Neutrophil (primary cell): Measurements from ENCODE around the gene GDF11.

Source experiments
- H3K27ac ChIP-seq: fragments of 200-600 bp; sonication (generic); 2 replicates; pipeline ENCODE4 v1.5.1; 2016; ENCODE audit warnings: mild to moderate bottlenecking, moderate library complexity
- H3K27me3 ChIP-seq: fragments of 200-600 bp; sonication (generic); 2 replicates; pipeline ENCODE4 v1.6.0; 2016; ENCODE audit warnings: mild to moderate bottlenecking
- H3K36me3 ChIP-seq: fragments of 200-600 bp; sonication (generic); 2 replicates; pipeline ENCODE4 v1.5.1; 2017
- H3K4me1 ChIP-seq, 2 experiments: fragments of 200-600 bp in 1 of 2; sonication (generic) in 1 of 2; 1 replicate in 1 of 2; 2 replicates in 1 of 2; pipeline versions ENCODE4 v1.5.1 to v1.6.1; 2013 to 2016; ENCODE audit warnings: low read depth in 1 of 2, low read length in 1 of 2, mild to moderate bottlenecking in 1 of 2, moderate library complexity in 1 of 2; ENCODE audit not compliant: control insufficient read depth in 1 of 2, insufficient read depth in 1 of 2
- H3K4me3 ChIP-seq, 2 experiments: fragments of 200-600 bp in 1 of 2; sonication (generic) in 1 of 2; 1 replicate in 1 of 2; 2 replicates in 1 of 2; pipeline ENCODE4 v1.5.1; 2013 to 2016; ENCODE audit warnings: low read depth in 1 of 2, low read length in 1 of 2, mild to moderate bottlenecking in 1 of 2, moderate library complexity in 1 of 2
- H3K9me3 ChIP-seq: fragments of 200-600 bp; sonication (generic); 2 replicates; pipeline ENCODE4 v1.5.1; 2016
- CTCF ChIP-seq: fragments of 200-600 bp; sonication (generic); IDR thresholded peaks from 2 replicates; pipeline ENCODE4 v1.5.1; 2016; ENCODE audit warnings: antibody characterized with exemption

GDF11 gene

DNA sequence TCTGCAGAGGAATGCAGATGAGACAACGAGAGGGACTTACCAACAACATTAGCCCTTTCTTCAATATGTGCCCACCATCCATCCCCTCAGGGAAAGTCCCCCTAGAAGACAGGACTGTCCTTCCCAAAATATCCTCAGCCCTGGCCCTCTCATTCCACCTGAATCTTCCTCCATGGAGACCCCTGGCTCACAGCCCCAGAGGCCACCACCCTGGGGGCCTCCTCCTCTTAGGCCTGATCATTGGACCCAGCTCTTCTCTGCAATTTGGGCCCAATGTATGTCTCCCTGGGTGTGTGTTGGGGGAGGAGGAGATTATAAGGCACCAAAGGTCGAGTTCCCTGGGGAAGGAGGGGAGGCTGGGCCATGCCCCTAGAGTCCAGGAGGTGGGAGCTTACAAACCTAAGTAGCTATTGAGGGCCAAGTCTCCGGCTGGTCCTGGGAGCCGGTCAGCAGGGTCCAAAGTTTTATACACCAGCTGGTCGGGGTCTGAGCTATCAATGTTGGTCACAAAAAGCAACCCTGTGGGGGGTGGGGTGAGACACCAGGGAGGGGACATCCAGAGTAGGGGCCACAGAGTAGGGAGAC lies 43.4 kb upstream of the GDF11 start:
- no peaks in the 10 kb centered on the region for H3K36me3 ChIP-seq
- TF ChIP-seq CTCF: no peak

GRCh38 chr12:55700255-55701018 lies 42.5 kb upstream of the GDF11 start:
- TF ChIP-seq CTCF: no peak
- Histone ChIP-seq H3K36me3 (no peaks in the 10 kb centered on the region), H3K27me3 (no peaks in the 10 kb centered on the region), H3K4me3 (no peak overlapping the region), H3K27ac (no peak overlapping the region), H3K9me3 (no peaks in the 10 kb centered on the region), H3K4me1 (no peaks in the 10 kb centered on the region)

More for the DNA sequence above, 43.4 kb upstream of the GDF11 start:
- H3K27ac ChIP-seq: no peak overlapping the region
- H3K27me3 ChIP-seq: no peaks in the 10 kb centered on the region
- no peaks in the 10 kb centered on the region for H3K9me3 ChIP-seq
- H3K4me1 ChIP-seq: no peaks in the 10 kb centered on the region
- no peak overlapping the region for H3K4me3 ChIP-seq

GRCh38 chr12:55702861-55703260 lies 40.1 kb upstream of the GDF11 start:
- Histone ChIP-seq H3K4me3 (no peak overlapping the region), H3K9me3 (no peaks in the 10 kb centered on the region), H3K4me1 (peaks cover 6 to 9% of the 10 kb centered on the region in 2 experiments), H3K27me3 (peaks cover 20% of the 10 kb centered on the region), H3K36me3 (no peaks in the 10 kb centered on the region), H3K27ac (no peak overlapping the region)
- no peak for TF ChIP-seq CTCF

GRCh38 chr12:55703288-55703687 lies 39.6 kb upstream of the GDF11 start:
- TF ChIP-seq CTCF: no peak
- H3K36me3 ChIP-seq: no peaks in the 10 kb centered on the region
- H3K4me3 ChIP-seq: no peak overlapping the region
- peaks cover 10 to 13% of the 10 kb centered on the region in 2 experiments for H3K4me1 ChIP-seq
- no peaks in the 10 kb centered on the region for H3K9me3 ChIP-seq
- peaks cover 21% of the 10 kb centered on the region for H3K27me3 ChIP-seq
- H3K27ac ChIP-seq: no peak overlapping the region

DNA sequence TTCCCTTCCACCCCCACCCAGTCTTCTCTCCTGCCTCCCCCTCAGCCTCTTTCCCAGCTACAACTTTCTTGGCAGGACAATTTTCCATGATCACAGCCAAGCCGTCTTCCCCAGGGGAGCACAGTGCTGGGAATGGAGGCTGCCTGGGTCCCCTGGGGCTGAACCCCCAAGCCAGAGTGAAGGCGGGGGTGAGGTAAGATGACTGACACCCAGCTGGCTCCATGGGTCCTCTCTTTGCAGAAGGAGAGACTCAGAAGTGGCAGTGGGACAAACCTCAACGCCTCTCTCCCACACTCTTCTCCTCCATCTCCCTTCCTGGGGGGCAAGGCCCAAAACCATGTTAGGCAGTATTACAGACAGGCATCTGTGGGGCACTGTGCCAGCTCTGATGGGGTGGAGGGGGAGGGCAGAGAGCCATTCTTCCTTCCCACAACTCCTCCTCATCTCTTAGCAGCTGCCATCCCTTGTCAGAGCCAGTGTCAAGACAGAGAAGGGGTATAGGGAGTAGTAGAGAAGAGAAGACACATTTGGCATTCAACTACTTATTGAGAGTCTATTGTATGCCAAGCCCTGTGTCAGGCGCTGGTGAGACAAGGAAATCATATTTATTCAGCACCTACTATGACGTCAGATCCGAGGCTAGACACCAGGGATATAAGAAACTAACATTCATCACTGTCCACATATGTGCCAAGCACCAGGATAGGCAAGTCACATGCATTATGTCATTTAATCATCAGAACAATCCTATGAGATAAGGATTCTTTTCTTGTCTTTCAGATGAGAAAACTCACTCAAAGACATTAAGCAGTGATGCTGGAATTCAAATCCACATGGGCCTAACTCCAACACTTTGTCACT lies 38.8 kb upstream of the GDF11 start:
- no peaks in the 10 kb centered on the region for H3K9me3 ChIP-seq
- no peak overlapping the region for H3K4me3 ChIP-seq
- TF ChIP-seq CTCF: no peak
- H3K27me3 ChIP-seq: peaks cover 21% of the 10 kb centered on the region
- peaks cover 17 to 20% of the 10 kb centered on the region in 2 experiments for H3K4me1 ChIP-seq
- no peaks in the 10 kb centered on the region for H3K36me3 ChIP-seq
- no peak overlapping the region for H3K27ac ChIP-seq
